Activated CD8-positive, alpha-beta T cell treated with anti-CD3 and anti-CD28 coated beads for 36 hours (primary cell): ENCODE data around the gene GALR3. TPM values are rescaled to one million over a fixed set of nuclear protein-coding genes. Genes with fewer than 3 reads are reported as not detected.

Source experiments
- ATAC-seq: fragments of 200-7000 bp; cut with Tn5 transposase; one replicate; pipeline ENCODE4 v1.10.0; 2021; ENCODE audit warnings: mild to moderate bottlenecking, moderate library complexity
- CTCF ChIA-PET: fragments of 350-600 bp; sonication (Branson Sonifier 250); formaldehyde crosslinking; loops from one replicate; lab custom pipeline; 2021; ENCODE audit warnings: antibody characterized with exemption; lab: Charles Lee
- POLR2A ChIA-PET: fragments of 350-600 bp; sonication (Branson Sonifier 250); formaldehyde crosslinking; loops from one replicate; lab custom pipeline; 2021; ENCODE audit warnings: antibody characterized with exemption; lab: Charles Lee
- DNase-seq: peaks from one replicate; pipeline ENCODE4 v3.0.0-alpha.2; 2020
- H3K27ac Mint-ChIP-seq: one replicate; pipeline ENCODE4 v1.8.0; 2021; ENCODE audit warnings: mild to moderate bottlenecking, mixed read lengths
- H3K27me3 Mint-ChIP-seq: one replicate; pipeline ENCODE4 v1.8.0; 2021; ENCODE audit warnings: mixed read lengths
- H3K36me3 Mint-ChIP-seq: one replicate; pipeline ENCODE4 v1.8.0; 2021; ENCODE audit warnings: low read depth, mixed read lengths
- H3K4me1 Mint-ChIP-seq: one replicate; pipeline ENCODE4 v1.8.0; 2021; ENCODE audit warnings: low read depth, mixed read lengths
- H3K4me3 Mint-ChIP-seq: one replicate; pipeline ENCODE4 v1.8.0; 2021; ENCODE audit warnings: mild to moderate bottlenecking, moderate library complexity, mixed read lengths
- H3K9me3 Mint-ChIP-seq: one replicate; pipeline ENCODE4 v1.8.0; 2021; ENCODE audit warnings: mixed read lengths
- CTCF ChIP-seq: fragments of 200-600 bp; IDR thresholded peaks from one replicate; pipeline ENCODE4 v1.8.0; 2022; ENCODE audit warnings: antibody characterized with exemption, mild to moderate bottlenecking
- intact Hi-C: fragments of 100-400 bp; cut with micrococcal nuclease; formaldehyde crosslinking; loops from one replicate; pipeline ENCODE4 v1.10.0; 2022
- total RNA-seq, 2 experiments: library from RNA; stranded (reverse); gene quantifications; one replicate each; pipeline ENCODE4 v1.2.3, GENCODE V29; 2021

Gene GALR3
- total RNA-seq, 2 experiments from 2014 or later = not detected

- intact Hi-C loops = no loop called here
- no peaks in the 10 kb centered on the region for H3K27me3 Mint-ChIP-seq
- TF ChIP-seq CTCF = no peak
- ChIA-PET POLR2A (interaction anchor here (0.7 kb wide), 1 partner anchor 11 kb away, joined by 3 read pairs; no protein-coding TSS in a partner anchor), CTCF (interaction anchor here (1.0 kb wide), 1 partner anchor 86 kb away, joined by 3 read pairs; no protein-coding TSS in a partner anchor)
- no peaks in the 10 kb centered on the region for H3K36me3 Mint-ChIP-seq
- H3K9me3 Mint-ChIP-seq = no peaks in the 10 kb centered on the region
- H3K4me1 Mint-ChIP-seq = no peaks in the 10 kb centered on the region
- H3K4me3 Mint-ChIP-seq = no peak overlapping the region
- DNase-seq = no peak
- no peak overlapping the region for H3K27ac Mint-ChIP-seq
- no peak for ATAC-seq
These were observed 46.0 kb upstream of the GALR3 start for GRCh38 chr22:37777122-37777687.

- Mint-ChIP-seq H3K4me3 (no peak overlapping the region), H3K4me1 (no peaks in the 10 kb centered on the region), H3K27ac (no peak overlapping the region), H3K36me3 (no peaks in the 10 kb centered on the region), H3K9me3 (no peaks in the 10 kb centered on the region), H3K27me3 (no peaks in the 10 kb centered on the region)
- TF ChIP-seq CTCF = no peak
- CTCF ChIA-PET = interaction anchor here (1.2 kb wide), 1 partner anchor 11 kb away, joined by 4 read pairs; no protein-coding TSS in a partner anchor
- POLR2A ChIA-PET = interaction anchor here (0.8 to 1.4 kb wide), 3 partner anchors 10 to 262 kb away, joined by 3 read pairs; no protein-coding TSS in a partner anchor
- DNase-seq = no peak
- intact Hi-C loops = no loop called here
- ATAC-seq = no peak
These were observed 44.7 kb upstream of the GALR3 start for GRCh38 chr22:37778370-37779009.

GRCh38 chr22:37781434-37782059 is 41.6 kb upstream of the GALR3 start:
- Mint-ChIP-seq H3K4me1 (no peaks in the 10 kb centered on the region), H3K9me3 (no peaks in the 10 kb centered on the region), H3K27ac (no peak overlapping the region), H3K27me3 (no peaks in the 10 kb centered on the region), H3K4me3 (no peak overlapping the region), H3K36me3 (no peaks in the 10 kb centered on the region)
- no peak for DNase-seq
- ATAC-seq = no peak
- ChIA-PET POLR2A (interaction anchor here (1.6 to 2.1 kb wide), 2 partner anchors 11 to 16 kb away, joined by 3 to 6 read pairs; no protein-coding TSS in a partner anchor), CTCF (interaction anchor here (1.1 kb wide), 1 partner anchor 36 kb away, joined by 4 read pairs; no protein-coding TSS in a partner anchor)
- intact Hi-C loops = no loop called here
- TF ChIP-seq CTCF = no peak

GRCh38 chr22:37782340-37783168 is 40.6 kb upstream of the GALR3 start:
- CTCF ChIA-PET = no interaction called here
- no peak overlapping the region for H3K27ac Mint-ChIP-seq
- H3K9me3 Mint-ChIP-seq = no peaks in the 10 kb centered on the region
- no peaks in the 10 kb centered on the region for H3K36me3 Mint-ChIP-seq
- H3K4me1 Mint-ChIP-seq = no peaks in the 10 kb centered on the region
- no peak for ATAC-seq
- no peaks in the 10 kb centered on the region for H3K27me3 Mint-ChIP-seq
- intact Hi-C loops = no loop called here
- POLR2A ChIA-PET = interaction anchor here (0.6 to 2.1 kb wide), 3 partner anchors 17 to 21 kb away, joined by 3 to 6 read pairs (median 4); no protein-coding TSS in a partner anchor
- no peak overlapping the region for H3K4me3 Mint-ChIP-seq
- no peak for TF ChIP-seq CTCF
- DNase-seq = no peak
